MM.1S (cell line): ENCODE results near the gene PLCB1.
"Not testable (repeated sequence)": the region's sequence is repeated elsewhere in the genome, so short reads cannot be mapped to it uniquely, and the experiment has no call there.

Experiments
- CTCF ChIP-seq: fragments of 300-600 bp; sonication (generic); IDR thresholded peaks from 2 replicates; pipeline ENCODE4 v1.5.1; 2016; ENCODE audit warnings: antibody characterized with exemption, low read length, mixed read lengths
- EZH2 ChIP-seq: fragments of 300-600 bp; sonication (generic); optimal IDR thresholded peaks from 2 replicates; pipeline ENCODE3; 2017; ENCODE audit warnings: low read depth, mild to moderate bottlenecking, antibody characterized with exemption, low read length, mixed read lengths

- TF ChIP-seq CTCF, EZH2: not testable (repeated sequence)
Observed at GRCh38 chr20:8834294-8834693, 702.2 kb downstream of the PLCB1 start.
